GM18858 (cell line): ENCODE results near the gene CYP2B6.
"Not testable (repeated sequence)": the region's sequence is repeated elsewhere in the genome, so short reads cannot be mapped to it uniquely, and the experiment has no call there.

Experiments used
- ATAC-seq: cut with Tn5 transposase; IDR thresholded peaks from one replicate; pipeline ENCODE4 v1.9.1; 2021; ENCODE audit not compliant: unreplicated experiment

The CYP2B6 gene

GRCh38 chr19:40990972-40991381, at the start of gene CYP2B6:
TSS of gene CYP2B6 (plus strand) at chr19:40991282. CDS start at chr19:40991306, 24 bp downstream.
- no peak for ATAC-seq

DNA sequence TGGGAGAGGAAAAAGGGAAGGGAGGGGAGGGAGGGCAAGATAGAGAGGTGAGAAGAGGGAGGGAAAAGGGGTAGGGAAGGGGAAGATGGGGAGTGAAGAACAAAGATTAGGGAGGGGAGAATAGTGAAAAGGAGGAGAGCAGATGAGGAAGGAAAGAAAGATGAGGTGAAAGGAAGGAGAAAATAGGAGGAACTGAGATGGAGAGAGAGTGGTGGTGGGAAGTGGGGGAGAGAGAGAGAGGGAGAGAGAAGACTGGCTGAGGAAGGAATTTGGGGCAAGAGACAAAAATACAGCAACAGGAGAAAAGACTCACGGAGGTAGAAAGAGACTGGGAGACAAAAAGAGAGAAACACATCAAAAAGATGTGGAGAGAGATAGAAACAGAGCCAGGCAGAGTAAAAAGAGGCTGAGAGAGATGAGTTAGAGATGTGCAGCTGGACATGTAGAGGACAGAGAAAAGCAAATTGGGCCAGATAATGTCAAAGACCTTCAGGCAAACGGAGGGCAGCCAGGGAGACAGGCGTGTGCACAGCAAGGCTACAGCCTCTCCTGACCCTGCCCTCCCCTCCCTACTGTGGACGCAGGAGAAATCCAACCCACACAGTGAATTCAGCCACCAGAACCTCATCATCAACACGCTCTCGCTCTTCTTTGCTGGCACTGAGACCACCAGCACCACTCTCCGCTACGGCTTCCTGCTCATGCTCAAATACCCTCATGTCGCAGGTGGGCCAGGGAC, 49.4 kb upstream of the CYP2B6 start:
- ATAC-seq: no peak

GRCh38 chr19:40945645-40946044, 45.4 kb upstream of the CYP2B6 start:
- ATAC-seq: no peak

- ATAC-seq: no peak
Measured at GRCh38 chr19:40947114-40947513, 44.0 kb upstream of the CYP2B6 start.

- no peak for ATAC-seq
Measured at GRCh38 chr19:40947573-40947972, 43.5 kb upstream of the CYP2B6 start.

GRCh38 chr19:40948580-40949299, 42.3 kb upstream of the CYP2B6 start:
- no peak for ATAC-seq

- no peak for ATAC-seq
Measured at GRCh38 chr19:40954573-40954972, 36.5 kb upstream of the CYP2B6 start.

- no peak for ATAC-seq
Measured at GRCh38 chr19:40959338-40959737, 31.7 kb upstream of the CYP2B6 start.

DNA sequence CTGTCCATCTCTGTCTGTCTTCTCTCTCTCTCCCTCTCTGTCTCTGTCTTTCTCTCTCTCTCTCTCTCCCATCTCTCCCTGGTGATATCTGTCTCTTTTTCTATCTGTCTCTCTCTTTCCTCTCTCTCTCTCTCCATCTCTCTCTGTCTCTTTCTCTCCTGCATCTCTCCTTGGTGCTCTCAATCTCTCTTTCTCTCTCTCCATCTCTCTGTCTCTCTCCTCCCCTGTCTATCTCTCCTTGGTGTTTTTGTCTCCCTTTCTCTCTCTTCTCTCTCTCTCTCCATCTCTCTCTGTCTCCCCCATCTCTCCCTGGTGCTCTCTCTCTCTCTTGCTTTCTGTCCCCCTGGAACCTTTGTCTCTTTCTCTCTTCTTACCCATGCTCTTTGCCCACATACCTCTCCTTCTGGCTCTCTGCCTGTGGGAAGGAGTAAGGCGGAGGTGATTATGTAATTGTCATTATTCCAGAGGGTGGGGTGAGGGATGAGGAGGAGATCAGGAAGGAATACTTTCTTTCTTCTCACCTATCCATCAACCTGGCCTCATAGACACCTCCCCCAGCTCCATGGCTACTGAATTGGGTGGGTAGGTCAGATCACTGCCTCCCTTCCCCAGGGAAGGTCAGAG, 30.9 kb upstream of the CYP2B6 start:
- ATAC-seq: no peak

DNA sequence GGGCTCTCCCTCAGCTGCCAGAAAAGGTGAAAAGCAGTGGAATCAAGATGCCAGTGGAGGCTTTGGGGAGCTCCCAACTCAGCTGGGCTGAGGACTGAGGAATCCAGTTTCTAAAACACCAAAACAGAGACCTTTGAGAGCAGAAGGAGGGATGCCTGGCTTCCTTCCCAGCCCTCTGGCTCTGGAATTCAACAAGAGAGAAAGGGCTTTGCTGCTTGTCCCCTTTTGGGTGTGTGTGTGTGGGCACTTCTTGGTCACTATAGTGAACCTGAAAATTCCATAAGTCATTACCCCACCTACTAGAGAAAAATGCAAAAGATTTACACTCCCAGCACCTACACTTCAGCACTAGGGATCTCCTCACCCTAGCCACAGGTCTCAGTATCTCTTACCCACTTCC, 30.3 kb upstream of the CYP2B6 start:
- no peak for ATAC-seq

GRCh38 chr19:40962460-40962961, 28.6 kb upstream of the CYP2B6 start:
- ATAC-seq: no peak

GRCh38 chr19:40964361-40964760, 26.7 kb upstream of the CYP2B6 start:
- not testable (repeated sequence) for ATAC-seq

DNA sequence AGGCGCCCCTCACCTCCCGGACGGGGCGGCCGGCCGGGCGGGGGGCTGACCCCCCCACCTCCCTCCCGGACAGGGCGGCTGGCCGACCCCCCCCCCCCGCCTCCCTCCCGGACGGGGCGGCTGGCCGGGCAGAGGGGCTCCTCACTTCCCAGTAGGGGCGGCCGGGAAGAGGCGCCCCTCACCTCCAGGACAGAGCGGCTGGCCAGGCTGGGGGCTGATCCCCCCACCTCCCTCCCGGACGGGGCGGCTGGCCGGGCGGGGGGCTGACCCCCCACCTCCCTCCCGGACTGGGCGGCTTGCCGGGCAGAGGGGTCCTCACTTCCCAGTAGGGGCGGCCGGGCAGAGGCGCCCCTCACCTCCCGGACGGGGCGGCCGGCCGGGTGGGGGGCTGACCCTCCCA, 25.7 kb upstream of the CYP2B6 start:
- ATAC-seq: not testable (repeated sequence)

DNA sequence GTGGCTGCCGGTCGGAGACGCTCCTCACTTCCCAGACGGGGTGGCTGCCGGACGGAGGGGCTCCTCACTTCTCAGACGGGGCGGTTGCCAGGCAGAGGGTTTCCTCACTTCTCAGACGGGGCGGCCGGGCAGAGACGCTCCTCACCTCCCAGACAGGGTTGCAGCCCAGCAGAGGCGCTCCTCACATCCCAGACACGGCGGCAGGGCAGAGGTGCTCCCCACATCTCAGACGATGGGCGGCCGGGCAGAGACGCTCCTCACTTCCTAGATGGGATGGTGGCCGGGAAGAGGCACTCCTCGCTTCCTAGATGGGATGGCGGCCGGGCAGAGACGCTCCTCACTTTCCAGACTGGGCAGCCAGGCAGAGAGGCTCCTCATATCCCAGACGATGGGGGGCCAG, 24.5 kb upstream of the CYP2B6 start:
- not testable (repeated sequence) for ATAC-seq

GRCh38 chr19:40968065-40968464, 23.0 kb upstream of the CYP2B6 start:
- not testable (repeated sequence) for ATAC-seq

GRCh38 chr19:40969721-40970120, 21.4 kb upstream of the CYP2B6 start:
- ATAC-seq: not testable (repeated sequence)

GRCh38 chr19:40970396-40971345, 20.4 kb upstream of the CYP2B6 start:
- ATAC-seq: not testable (repeated sequence)

GRCh38 chr19:40974633-40975037, 16.4 kb upstream of the CYP2B6 start:
- ATAC-seq: no peak

DNA sequence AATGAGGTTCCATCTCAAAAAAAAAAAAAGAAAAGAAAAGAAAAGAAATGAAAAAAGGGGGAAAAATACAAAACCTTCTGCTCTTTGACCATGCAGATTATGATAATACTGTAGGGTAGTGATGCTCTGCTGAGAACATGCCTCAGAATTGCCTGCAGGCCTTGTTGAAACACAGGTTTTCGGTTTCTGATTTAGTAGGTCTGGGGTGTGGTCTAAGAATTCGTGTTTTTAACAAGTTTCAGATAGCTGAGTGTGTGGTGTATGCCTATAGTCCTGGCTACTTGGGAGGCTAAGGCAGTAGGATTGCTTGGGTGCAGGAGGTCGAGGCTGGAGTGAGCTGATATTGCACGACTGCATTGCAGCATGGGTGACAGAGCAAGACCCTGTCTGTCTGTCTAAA, 14.9 kb upstream of the CYP2B6 start:
- ATAC-seq: no peak

- ATAC-seq: no peak
Measured at GRCh38 chr19:40976724-40977123, 14.4 kb upstream of the CYP2B6 start.

DNA sequence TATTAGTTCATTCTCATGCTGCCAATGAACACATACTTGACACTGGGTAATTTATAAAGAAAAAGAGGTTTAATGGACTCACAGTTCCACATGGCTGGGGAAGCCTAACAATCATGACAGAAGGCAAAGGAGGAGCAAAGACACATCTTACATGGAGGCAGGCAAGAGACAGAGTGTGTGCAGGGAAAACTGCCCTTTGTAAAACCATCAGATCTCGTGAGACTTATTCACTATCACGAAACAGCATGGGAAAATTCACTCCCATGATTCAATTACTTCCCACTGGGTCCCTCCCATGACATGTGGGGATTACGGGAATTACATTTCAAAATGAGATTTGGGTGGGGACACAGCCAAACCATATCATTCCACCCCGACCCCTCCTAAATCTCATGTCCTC, 11.3 kb upstream of the CYP2B6 start:
- ATAC-seq: not testable (repeated sequence)
